Ammon's horn (tissue), 1 donor: ENCODE results near the gene IL31RA.
"Not testable (repeated sequence)": the region's sequence is repeated elsewhere in the genome, so short reads cannot be mapped to it uniquely, and the experiment has no call there.

Source experiments
- DNase-seq: peaks from one replicate; pipeline ENCODE4 v3.0.0-alpha.2; 2016; ENCODE audit warnings: low spot score

The IL31RA gene

GRCh38 chr5:55850839-55851674 is at the start of gene IL31RA:
IL31RA (plus strand) TSS chr5:55851357; CDS start chr5:55851571, 214 bp downstream.
- no peak for DNase-seq

DNA sequence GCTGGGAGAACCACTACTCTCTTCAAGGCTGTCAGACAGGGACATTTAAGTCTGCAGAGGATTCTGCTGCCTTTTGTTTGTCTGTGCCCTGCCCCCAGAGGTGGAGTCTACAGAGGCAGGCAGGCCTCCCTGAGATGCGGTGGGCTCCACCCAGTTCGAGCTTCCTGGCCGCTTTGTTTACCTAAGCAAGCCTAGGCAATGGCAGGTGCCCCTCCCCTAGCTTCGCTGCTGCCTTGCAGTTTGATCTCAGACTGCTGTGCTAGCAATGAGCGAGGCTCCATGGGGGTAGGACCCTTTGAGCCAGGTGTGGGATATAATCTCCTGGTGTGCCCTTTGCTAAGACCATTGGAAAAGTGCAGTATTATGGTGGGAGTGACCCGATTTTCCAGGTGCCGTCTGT is 42.3 kb upstream of the IL31RA start:
- DNase-seq: not testable (repeated sequence)

- not testable (repeated sequence) for DNase-seq
These were observed 35.2 kb upstream of the IL31RA start for GRCh38 chr5:55815939-55816338.

DNA sequence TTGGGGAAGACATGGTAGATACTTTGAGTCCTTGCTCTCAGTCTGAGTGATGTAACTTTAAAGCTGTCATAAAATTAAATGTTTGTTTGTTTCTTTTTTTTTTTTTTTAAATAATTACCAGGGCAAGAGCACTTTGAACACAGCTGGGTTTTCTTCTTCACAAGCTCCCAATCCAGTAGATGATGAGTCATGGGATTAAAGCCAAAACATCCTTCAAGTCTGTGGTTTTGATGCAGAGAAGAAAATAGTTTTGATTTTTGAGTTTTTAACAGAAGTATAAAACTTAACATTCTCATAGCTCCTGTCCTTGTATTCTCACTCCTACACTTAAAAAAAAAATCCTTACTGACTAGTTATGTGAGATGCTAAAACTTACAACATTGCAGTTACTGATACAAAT is 34.8 kb upstream of the IL31RA start:
- no peak for DNase-seq

- no peak for DNase-seq
These were observed 34.1 kb upstream of the IL31RA start for GRCh38 chr5:55817030-55817429.

DNA sequence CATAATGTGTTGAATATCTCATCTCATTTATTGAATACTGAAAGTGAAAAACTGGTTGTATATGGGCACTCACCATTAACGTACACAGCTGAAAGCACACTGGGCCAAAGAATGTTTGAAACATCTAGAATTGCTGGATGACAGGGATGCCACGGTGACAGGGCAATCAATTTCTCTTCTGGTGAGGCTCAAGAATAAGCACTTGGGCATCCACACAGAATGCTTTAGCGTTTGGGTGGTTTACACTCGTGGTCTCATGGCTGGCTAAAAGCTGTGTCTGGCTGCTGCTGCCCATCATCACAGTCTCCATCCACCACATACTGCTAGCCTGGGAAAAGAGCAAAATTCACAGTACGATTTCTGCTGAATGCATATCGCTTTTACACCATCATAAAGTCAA is 30.7 kb upstream of the IL31RA start:
- no peak for DNase-seq

DNA sequence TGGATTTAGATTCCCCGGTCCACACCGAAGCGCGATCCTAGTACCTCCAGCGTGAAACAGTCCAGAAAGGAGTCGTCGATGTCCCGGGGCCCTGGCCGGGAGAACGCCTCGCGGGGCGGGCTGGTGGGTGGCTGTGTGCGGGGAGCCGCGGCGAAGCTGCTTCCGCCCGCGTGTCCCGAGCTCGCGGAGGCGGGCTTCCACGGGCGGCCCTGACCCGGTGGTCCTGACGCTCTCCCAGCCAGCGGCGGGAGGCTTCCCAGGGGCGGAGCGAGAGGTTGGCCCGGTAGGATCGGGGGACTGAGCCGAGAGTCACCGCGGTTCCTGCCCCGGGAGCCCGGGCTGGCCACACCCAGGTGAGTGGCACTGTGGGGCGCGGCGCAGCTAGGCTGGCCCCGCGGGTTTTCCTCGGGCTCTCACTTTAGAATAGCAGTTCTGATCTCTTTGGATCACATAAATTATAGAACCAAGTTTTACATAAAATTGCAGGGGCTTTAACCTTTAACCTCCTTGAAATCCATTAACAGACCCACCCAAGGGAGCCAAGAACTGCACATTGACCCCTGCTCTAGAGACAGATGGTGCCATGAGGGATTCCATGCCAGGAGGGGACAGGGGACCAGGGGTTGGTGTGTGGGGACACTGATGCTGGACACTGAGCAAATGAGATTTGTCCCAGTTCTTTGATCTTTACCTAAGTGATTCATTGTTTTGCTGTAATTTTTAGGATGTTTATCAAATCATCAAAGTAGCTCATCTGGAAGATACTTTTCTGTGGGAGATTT is 29.2 kb upstream of the IL31RA start:
- no peak for DNase-seq

GRCh38 chr5:55823151-55823796 is 27.9 kb upstream of the IL31RA start:
- DNase-seq: no peak

DNA sequence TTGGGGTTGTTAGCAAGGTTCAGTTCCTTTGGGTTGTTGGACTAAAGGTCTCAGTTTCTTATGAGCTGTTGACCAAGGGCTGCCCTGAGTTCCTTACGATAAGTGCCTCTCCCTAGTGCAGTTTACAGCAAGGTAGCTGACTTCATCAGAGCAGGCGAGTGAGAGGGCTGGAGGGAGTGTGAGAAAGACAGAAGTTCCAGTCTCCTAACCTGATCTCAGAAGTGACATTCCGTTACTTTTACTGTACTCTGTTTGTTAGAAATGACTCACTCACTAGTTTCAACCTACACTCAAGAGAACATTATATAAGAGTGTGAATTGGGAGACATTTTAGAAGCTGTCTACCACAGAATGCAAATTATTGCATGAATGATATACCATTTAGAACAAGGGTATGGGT is 21.2 kb upstream of the IL31RA start:
- DNase-seq: no peak

GRCh38 chr5:55832446-55832845 is 18.7 kb upstream of the IL31RA start:
- no peak for DNase-seq

- DNase-seq: no peak
These were observed 15.0 kb upstream of the IL31RA start for GRCh38 chr5:55836191-55836590.

DNA sequence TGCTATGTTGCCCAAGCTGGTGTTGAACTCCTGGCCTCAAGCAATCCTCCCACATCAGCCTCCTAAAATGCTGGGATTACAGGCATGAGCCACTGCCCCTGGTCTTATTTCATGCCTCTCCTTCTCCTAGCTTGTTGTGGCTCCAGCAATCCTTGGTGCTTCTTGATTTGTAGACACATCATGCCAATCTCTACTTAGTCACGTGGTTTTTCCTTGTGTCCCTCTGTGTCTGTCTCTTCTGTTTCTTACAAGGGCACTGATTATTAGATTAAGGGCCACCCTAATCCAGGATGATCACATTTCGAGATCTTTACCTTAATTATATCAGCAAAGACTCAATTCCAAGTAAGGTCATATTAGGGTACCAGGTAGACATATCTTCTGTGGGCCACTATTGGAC is 9.2 kb upstream of the IL31RA start:
- no peak for DNase-seq

DNA sequence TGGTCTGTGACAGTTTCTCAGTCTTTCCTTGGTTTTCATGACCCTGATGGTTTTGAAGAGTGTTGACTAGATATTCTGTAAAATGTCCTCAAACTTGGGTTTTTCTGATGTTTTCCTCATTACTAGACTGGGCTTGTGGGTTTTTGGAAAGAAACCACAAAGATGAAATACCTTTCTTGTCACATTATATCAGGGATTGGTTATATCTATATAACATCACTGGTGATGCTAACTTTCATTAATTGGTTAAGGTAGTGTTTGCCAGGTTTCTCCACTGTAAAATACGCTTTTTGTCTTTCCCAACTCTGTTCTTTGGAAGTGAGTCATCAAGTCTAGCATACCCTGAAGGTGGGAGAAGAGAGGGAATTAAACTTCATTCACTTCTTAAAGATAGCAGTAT is 3.3 kb upstream of the IL31RA start:
- DNase-seq: no peak

GRCh38 chr5:55848783-55849182 is 2.4 kb upstream of the IL31RA start:
- DNase-seq: no peak

GRCh38 chr5:55851675-55851979 is 470 bp downstream of the IL31RA start:
- DNase-seq: no peak

DNA sequence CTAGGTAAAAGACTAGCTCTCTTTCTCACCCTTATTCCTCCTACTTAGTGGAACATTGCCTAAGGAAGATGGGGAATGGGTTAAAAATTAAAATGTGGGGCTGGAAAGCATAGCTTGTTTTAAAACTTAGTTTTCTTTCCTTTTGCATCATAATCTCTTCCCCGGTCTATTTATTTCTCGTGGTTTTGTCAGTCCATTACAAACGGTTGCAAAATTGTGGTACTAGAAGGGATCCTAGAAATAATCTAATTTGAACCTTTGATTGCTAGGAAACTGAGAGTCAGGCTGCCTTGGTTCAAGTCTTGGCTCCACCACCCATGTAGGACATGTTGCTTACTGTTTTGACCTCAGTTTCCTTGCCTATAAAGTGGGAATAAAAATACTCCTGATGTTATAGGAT is 1.3 kb downstream of the IL31RA start:
- DNase-seq: no peak

- no peak for DNase-seq
These were observed 2.0 kb downstream of the IL31RA start for GRCh38 chr5:55853041-55853670.

DNA sequence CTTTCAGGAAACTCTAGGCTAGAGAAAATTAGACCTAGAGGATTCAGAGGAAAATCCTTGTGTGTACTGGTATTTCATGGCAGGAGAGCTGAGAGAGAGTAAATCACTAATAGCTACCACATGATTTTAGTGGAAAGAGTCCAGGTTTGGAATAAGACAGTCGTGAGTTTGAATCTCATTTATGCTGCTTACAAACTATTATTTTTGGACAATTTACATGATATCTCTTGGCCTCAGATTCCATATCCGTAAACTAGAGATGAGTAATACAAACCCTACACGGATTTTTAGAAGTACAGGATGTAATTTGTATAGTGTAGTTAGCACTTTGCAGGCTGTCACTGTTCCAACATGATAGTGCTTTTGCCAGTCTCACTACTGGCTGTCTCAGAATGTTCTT is 2.7 kb downstream of the IL31RA start:
- no peak for DNase-seq

DNA sequence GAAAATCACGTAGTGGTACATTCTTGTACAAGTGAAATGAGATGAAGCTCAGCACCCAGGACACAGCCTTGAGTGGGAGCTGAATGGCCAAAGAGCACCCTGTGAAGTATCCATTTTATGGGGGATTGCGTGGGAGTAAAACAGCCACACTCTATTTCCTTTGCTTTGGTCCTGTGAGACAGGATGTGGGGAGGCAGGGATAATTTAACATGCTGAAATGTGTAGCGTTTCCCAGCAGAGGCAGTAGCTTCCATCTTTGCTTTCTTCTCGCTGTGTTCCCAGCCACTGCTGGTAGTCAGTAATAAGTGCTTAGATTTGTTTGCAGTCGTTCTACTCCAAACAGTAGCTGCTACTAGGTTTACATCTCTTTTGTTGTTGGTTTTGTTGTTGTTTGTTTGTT is 4.4 kb downstream of the IL31RA start:
- no peak for DNase-seq

DNA sequence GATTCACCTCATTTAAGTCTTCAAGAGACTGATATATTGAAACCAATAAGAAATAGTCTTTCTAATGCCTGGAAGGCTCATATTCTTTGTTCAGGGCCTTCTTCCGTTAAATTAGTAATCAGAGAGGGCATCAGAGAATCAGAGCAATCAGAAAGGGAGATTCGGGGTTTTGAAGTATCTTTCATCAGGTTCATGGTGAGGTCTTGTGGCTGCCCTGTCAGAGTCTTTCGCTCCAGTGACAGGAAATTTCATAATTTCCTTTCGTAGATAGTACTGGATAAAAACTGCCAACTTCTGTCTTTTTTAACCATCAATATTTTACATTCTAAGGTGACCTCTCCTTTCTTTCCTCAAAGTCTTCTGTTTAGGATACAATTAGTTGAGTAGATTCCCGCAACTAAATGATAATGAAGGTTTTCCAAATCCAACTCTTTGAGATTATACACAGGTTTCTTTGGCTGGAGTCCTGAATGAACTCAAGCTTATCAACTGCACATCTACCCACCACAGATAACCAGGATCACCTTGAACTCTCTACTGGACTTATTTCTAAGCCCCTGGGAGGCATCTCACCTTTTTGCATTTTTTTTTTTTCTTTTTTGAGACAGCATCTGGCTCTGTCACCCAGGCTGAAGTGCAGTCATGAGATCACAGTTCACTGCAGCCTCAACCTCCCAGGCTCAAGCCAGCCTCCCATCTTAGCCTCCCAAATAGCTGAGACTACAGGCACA is 5.5 kb downstream of the IL31RA start:
- DNase-seq: no peak

DNA sequence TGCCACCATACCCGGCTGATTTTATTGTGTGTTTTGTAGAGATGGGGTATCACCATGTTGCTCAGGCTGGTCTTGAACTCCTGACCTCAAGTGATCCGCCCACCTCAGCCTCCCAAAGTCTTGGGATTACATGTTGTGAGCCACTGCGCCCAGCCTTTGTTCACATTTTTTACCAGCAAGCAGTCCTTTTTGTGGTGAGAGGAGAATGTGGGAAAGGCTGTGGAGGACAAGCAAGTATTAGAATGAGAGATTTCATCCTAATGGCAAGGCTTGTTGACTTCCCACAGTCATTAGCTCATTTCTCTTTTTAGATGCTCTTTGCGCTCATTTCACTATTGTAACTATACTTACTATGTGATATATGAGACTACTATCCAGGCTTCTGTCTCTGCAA is 6.1 kb downstream of the IL31RA start:
- no peak for DNase-seq

GRCh38 chr5:55858104-55858503 is 6.9 kb downstream of the IL31RA start:
- no peak for DNase-seq
